Sigmoid colon (tissue), 7 donors: ENCODE results near the gene KLHL2. TPM values are rescaled to one million over a fixed set of nuclear protein-coding genes. Genes with fewer than 3 reads are reported as not detected.
A peak's percentile ranks its signal among the peaks of the same experiment; 100 is the strongest.
"Not testable (repeated sequence)": the region's sequence is repeated elsewhere in the genome, so short reads cannot be mapped to it uniquely, and the experiment has no call there.

Source experiments
- DNase-seq: peaks from one replicate; pipeline ENCODE4 v3.0.0-alpha.2; 2019
- H3K27ac ChIP-seq, 4 donors: fragments of 200-600 bp; sonication (generic); one replicate each; pipeline ENCODE4 v1.5.1; 2016 to 2019; ENCODE audit warnings: mild to moderate bottlenecking in 1 of 4
- H3K27me3 ChIP-seq, 3 donors: fragments of 200-600 bp; sonication (generic); one replicate each; pipeline ENCODE4 v1.5.1; 2019; ENCODE audit warnings: mild to moderate bottlenecking in 1 of 3
- H3K36me3 ChIP-seq, 4 donors: fragments of 200-600 bp; sonication (generic); one replicate each; pipeline ENCODE4 v1.5.1; 2016 to 2019
- H3K4me1 ChIP-seq, 4 donors: fragments of 200-600 bp; sonication (generic); one replicate each; pipeline ENCODE4 v1.5.1; 2017 to 2019
- H3K4me3 ChIP-seq, 4 donors: fragments of 200-600 bp; sonication (generic); one replicate each; pipeline ENCODE4 v1.5.1; 2017 to 2019; ENCODE audit warnings: mild to moderate bottlenecking in 2 of 4, moderate library complexity in 1 of 4
- H3K9me3 ChIP-seq, 4 donors: fragments of 200-600 bp in 3 of 4; sonication (generic) in 3 of 4; one replicate each; pipeline versions ENCODE4 v1.5.1 to v1.6.1; 2013 to 2019
- EP300 ChIP-seq, 4 donors: sonication (generic); formaldehyde crosslinking; IDR thresholded peaks; one replicate each; pipeline ENCODE4 v1.6.1; 2017; ENCODE audit warnings: antibody characterized with exemption in 4 of 4
- POLR2A ChIP-seq, 2 donors: fragments of 450-650 bp; IDR thresholded peaks; one replicate each; pipeline ENCODE4 v1.6.1; 2016; ENCODE audit warnings: antibody characterized with exemption in 2 of 2, mild to moderate bottlenecking in 2 of 2, moderate library complexity in 2 of 2
- POLR2AphosphoS5 ChIP-seq, 4 donors: sonication (generic); formaldehyde crosslinking; IDR thresholded peaks; one replicate each; pipeline ENCODE4 v1.6.1; 2017; ENCODE audit warnings: antibody characterized with exemption in 4 of 4
- WGBS, 2 donors: extraction: QIAGEN DNeasy Blood & Tissue Kit; methylation state at CpG; one replicate each; pipeline ENCODE4 v1.1.7; 2013; 5-methylcytosine and 5-hydroxymethylcytosine counted together
- intact Hi-C: fragments of 100-400 bp; cut with DNase I; formaldehyde crosslinking; loops from one replicate; pipeline ENCODE4 v1.15.1; 2023
- polyA plus RNA-seq, 3 donors: library from polyadenylated mRNA; stranded (reverse); fragments of 200-250 nt; gene quantifications; one replicate each; pipeline ENCODE4 v1.2.3, GENCODE V29; 2013
- total RNA-seq, 4 donors: library from RNA; depleted of rRNA; stranded (reverse); fragments of >200 nt; gene quantifications; one replicate each; pipeline ENCODE4 v1.1.0, GENCODE V29; 2016
- TF ChIP-seq, protein P1 (sequence below), 4 experiments: fragments of 450-650 bp in 3 of 4; fragments of 200-600 bp in 1 of 4; IDR thresholded peaks; one replicate each; pipeline ENCODE4 v1.5.1; 2016 to 2019; ENCODE audit warnings: antibody characterized with exemption in 4 of 4, mild to moderate bottlenecking in 3 of 4, moderate library complexity in 2 of 4
- donor health status: healthy with polysubstance abuse.
- donor health status: Bipolar disorder and iron deficiency.
- donor health status: healthy.

The KLHL2 gene
- total and polyA plus RNA-seq, 7 donors: 9.2 to 25.7 (median 14.4) TPM

DNA sequence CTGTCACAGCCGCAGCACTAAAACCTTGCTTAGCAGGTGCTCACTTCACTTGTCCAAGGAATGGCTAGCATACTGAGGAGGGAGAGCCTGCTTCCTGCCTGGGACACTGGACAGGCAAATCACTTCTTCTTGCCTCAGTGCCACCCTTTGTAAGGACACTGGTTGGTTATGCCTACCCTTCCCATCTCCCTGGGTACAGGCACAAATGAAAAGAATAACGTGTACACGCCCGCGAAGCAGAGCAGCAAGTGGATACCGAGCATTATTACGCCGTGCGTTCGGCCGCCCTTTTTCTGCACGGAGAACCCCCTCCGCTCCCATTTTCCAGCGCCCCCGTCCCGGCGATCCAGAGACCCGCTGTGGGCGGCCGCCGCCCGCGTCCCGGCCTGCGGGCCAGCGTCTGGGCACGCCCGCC lies 338 bp upstream of the KLHL2 start:
- intact Hi-C loops: loop anchor here (1.0 to 5.0 kb wide), 2 partner anchors 95 to 120 kb away; partner anchors contain the start of genes MSMO1 and TMEM192

DNA sequence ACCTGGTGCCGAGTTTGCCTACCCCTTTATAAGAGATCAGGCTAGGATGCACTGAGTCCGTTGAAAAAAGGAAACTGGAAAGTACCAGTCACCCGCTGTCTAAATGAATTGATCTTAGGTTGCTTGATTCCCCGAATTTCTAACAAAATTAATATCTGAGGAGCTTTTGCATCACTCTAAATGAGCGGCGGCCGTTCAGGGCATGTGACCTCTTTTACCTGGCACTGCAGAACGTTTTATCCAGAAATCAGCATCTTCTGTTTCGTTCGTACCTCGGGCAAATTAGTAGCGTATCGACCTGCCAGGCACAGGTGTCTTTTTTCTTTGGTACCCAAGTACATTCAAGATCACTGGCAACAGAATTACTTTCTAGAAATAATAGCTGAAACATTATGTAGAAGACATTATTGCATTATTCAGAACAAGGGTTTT lies 876 bp downstream of the KLHL2 start:
- Histone ChIP-seq H3K9me3 (no peaks in the 10 kb centered on the region), H3K27ac (peak overlapping the region; percentile 81 to 93 (median 88)), H3K36me3 (no peaks in the 10 kb centered on the region), H3K4me1 (peaks cover 0 to 25% (median 22%) of the 10 kb centered on the region in 4 donors), H3K4me3 (peak overlapping the region; percentile 47 to 97 (median 93)), H3K27me3 (no peaks in the 10 kb centered on the region)
- intact Hi-C loops: loop anchor here (5.0 kb wide), 1 partner anchor 96 kb away; the partner anchor contains the start of gene TMEM192
- 3 to 10% methylated on average over 13 of the region's 13 CpGs for WGBS, 2 donors
- no peak for TF ChIP-seq EP300 (IDR thresholded peaks at IDR 0.05)
- TF ChIP-seq POLR2AphosphoS5 (IDR thresholded peaks at IDR 0.05): no peak
- TF ChIP-seq, protein P1, sequence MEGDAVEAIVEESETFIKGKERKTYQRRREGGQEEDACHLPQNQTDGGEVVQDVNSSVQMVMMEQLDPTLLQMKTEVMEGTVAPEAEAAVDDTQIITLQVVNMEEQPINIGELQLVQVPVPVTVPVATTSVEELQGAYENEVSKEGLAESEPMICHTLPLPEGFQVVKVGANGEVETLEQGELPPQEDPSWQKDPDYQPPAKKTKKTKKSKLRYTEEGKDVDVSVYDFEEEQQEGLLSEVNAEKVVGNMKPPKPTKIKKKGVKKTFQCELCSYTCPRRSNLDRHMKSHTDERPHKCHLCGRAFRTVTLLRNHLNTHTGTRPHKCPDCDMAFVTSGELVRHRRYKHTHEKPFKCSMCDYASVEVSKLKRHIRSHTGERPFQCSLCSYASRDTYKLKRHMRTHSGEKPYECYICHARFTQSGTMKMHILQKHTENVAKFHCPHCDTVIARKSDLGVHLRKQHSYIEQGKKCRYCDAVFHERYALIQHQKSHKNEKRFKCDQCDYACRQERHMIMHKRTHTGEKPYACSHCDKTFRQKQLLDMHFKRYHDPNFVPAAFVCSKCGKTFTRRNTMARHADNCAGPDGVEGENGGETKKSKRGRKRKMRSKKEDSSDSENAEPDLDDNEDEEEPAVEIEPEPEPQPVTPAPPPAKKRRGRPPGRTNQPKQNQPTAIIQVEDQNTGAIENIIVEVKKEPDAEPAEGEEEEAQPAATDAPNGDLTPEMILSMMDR (IDR thresholded peaks at IDR 0.05): no peak
- TF ChIP-seq POLR2A (IDR thresholded peaks at IDR 0.05): no peak
- DNase-seq: no peak

More for the DNA sequence above, 338 bp upstream of the KLHL2 start:
- 0 to 1% methylated on average over 28 of the region's 28 CpGs for WGBS, 2 donors
- TF ChIP-seq POLR2AphosphoS5 (IDR thresholded peaks at IDR 0.05): no peak
- no peak for TF ChIP-seq POLR2A (IDR thresholded peaks at IDR 0.05)
- TF ChIP-seq EP300 (IDR thresholded peaks at IDR 0.05): no peak
- TF ChIP-seq, protein P1 (IDR thresholded peaks at IDR 0.05): no peak
- Histone ChIP-seq H3K27me3 (no peaks in the 10 kb centered on the region), H3K4me3 (peak overlapping the region; percentile 47 to 97 (median 93)), H3K36me3 (no peaks in the 10 kb centered on the region), H3K4me1 (peaks cover 0 to 25% (median 22%) of the 10 kb centered on the region in 4 donors), H3K27ac (peak overlapping the region; percentile 81 to 93 (median 88)), H3K9me3 (no peaks in the 10 kb centered on the region)
- DNase-seq: peak; percentile 62

DNA sequence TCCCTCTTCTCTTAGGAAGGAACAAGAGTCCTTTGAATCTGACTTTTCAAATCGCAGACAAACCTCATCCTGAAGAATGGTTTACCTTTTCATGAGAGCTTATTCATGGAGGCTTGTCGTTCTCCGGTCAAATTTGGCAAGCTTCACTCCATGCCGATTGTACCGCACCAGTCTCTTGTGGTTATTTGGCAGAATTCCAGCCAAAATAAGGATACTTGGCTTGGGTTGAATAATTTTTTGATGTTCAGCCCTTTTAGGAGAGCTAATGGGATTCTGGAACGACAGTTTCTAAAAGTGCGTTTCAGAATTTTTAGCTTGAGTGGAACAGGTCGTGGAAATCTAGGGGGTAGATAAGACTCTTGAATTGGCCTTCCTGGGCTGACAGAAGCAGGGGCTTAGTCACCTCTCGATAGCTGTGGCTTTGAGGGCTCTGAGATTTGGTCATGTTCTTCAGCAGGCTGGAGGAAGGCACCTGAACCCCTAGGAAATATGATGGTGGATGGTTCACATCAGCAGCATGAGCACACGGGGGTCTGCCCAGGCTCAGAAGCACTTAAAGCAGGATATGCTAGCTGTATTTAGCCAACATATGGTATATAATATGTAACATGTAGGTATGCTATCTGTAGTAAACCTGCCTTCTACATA lies 1.5 kb downstream of the KLHL2 start:
- peaks cover 0 to 25% (median 22%) of the 10 kb centered on the region in 4 donors for H3K4me1 ChIP-seq

DNA sequence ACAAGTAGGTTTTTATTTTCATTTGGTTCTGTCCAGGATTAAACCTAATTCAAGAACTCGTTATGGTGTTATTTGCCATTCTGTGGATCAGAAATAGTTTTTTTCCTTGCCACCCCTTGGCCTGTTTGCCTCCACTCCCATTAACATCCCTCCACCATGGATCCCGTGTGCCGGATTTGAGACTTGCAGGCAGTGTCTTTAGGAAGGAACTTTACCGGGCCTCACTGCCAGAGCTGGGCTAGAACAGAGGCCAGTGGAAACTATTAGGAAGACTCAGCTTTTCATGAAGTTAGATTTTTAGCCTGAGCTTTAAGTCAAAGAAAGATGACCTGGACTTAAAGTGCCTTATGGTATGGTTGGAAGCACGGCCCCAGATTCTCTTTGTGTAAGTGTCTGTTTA lies 2.4 kb downstream of the KLHL2 start:
- H3K4me3 ChIP-seq: no peak overlapping the region
- WGBS, 2 donors: 94 to 96% methylated on average over 5 of the region's 5 CpGs
- intact Hi-C loops: loop anchor here (5.0 kb wide), 1 partner anchor 97 kb away; the partner anchor contains the start of gene TMEM192

More for the DNA sequence above, 1.5 kb downstream of the KLHL2 start:
- no peak for DNase-seq
- H3K27ac ChIP-seq: peak overlapping the region in 1 of 4 donors; percentile 81
- H3K36me3 ChIP-seq: no peaks in the 10 kb centered on the region
- no peaks in the 10 kb centered on the region for H3K9me3 ChIP-seq
- WGBS, 2 donors: 72 to 80% methylated on average over 10 of the region's 10 CpGs
- intact Hi-C loops: loop anchor here (5.0 kb wide), 1 partner anchor 97 kb away; the partner anchor contains the start of gene TMEM192
- H3K27me3 ChIP-seq: no peaks in the 10 kb centered on the region
- H3K4me3 ChIP-seq: peak overlapping the region; percentile 47 to 97 (median 93)
- no peak for TF ChIP-seq POLR2AphosphoS5 (IDR thresholded peaks at IDR 0.05)
- TF ChIP-seq, protein P1 (IDR thresholded peaks at IDR 0.05): no peak
- TF ChIP-seq EP300 (IDR thresholded peaks at IDR 0.05): no peak
- no peak for TF ChIP-seq POLR2A (IDR thresholded peaks at IDR 0.05)

DNA sequence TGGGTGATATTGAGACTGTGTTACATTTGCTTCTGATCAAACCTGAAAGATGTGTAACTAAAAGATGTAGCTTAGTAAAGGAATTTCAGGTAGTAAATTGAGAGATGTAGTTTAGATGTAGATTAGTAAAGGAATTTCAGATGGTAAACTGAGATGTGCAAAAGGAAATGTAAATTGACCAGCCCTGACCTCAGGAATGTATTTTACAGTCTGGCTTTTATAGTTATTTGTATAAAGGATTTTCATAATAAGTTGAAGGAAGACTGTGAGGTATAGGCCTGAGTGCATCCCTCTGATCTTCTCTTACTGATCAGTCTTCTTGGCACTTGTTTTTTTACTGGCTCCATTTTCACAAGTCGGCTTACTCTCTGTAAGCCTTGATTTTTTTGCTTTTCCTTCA lies 3.2 kb downstream of the KLHL2 start:
- Histone ChIP-seq H3K27ac (no peak overlapping the region), H3K4me3 (no peak overlapping the region), H3K4me1 (peaks cover 0 to 26% (median 25%) of the 10 kb centered on the region in 4 donors), H3K36me3 (no peaks in the 10 kb centered on the region), H3K9me3 (no peaks in the 10 kb centered on the region), H3K27me3 (no peaks in the 10 kb centered on the region)
- intact Hi-C loops: no loop called here
- no peak for DNase-seq
- WGBS, 2 donors: 89 to 91% methylated on average over 1 of the region's 1 CpG
- TF ChIP-seq, protein P1 (IDR thresholded peaks at IDR 0.05): no peak
- no peak for TF ChIP-seq POLR2A (IDR thresholded peaks at IDR 0.05)
- TF ChIP-seq EP300 (IDR thresholded peaks at IDR 0.05): no peak
- no peak for TF ChIP-seq POLR2AphosphoS5 (IDR thresholded peaks at IDR 0.05)

More for the DNA sequence above, 2.4 kb downstream of the KLHL2 start:
- DNase-seq: no peak
- Histone ChIP-seq H3K36me3 (no peaks in the 10 kb centered on the region), H3K9me3 (no peaks in the 10 kb centered on the region), H3K4me1 (peaks cover 0 to 25% (median 22%) of the 10 kb centered on the region in 4 donors), H3K27ac (no peak overlapping the region), H3K27me3 (no peaks in the 10 kb centered on the region)
- no peak for TF ChIP-seq POLR2AphosphoS5 (IDR thresholded peaks at IDR 0.05)

DNA sequence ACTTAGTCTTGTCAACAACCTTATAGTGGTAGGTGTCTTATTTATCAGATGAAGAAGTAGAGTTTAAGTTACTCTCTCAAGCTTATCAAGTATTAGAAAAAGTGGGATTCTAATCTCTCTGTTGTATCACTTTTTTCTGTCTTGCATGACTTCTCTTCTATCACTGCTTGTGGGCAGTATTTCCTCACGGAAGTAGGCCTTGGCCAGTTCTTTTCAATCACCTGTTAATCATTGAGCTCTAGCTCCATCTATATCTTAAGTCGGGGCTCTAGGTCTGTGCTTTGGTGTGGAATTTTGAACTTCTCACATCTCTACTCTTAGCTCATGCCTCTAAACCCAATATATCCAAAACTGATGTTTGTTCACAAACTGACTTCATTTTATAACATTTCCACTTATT lies 5.3 kb downstream of the KLHL2 start:
- H3K4me3 ChIP-seq, H3K27ac ChIP-seq, H3K9me3 ChIP-seq, H3K36me3 ChIP-seq, DNase-seq, H3K27me3 ChIP-seq, intact Hi-C loops: not testable (repeated sequence)
- H3K4me1 ChIP-seq: peaks cover 0 to 31% (median 24%) of the 10 kb centered on the region in 4 donors
- 35 to 63% methylated on average over 2 of the region's 2 CpGs for whole genome bisulfite sequencing, 2 donors

DNA sequence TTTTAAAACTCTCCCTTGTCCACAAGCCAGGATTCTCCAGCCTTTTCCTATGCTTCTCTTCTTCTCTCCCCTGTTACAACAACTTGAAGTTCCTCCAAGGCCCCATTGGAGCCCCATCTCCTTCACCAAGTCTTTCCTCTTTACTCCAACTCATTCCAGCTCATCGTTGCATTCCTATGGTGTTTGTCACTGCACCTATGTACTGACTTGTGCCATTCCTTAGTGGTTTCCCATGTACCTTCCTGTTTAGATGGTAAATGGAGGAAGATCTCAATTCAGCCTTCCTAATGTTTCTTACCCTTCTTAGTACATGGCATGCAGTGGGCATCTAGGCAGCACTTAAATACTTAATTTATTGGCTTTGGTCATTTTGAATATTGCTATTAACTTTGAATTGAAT lies 6.0 kb downstream of the KLHL2 start:
- H3K9me3 ChIP-seq, DNase-seq, H3K4me3 ChIP-seq, H3K27me3 ChIP-seq, intact Hi-C loops, H3K27ac ChIP-seq, H3K36me3 ChIP-seq: not testable (repeated sequence)
- peaks cover 0 to 26% (median 21%) of the 10 kb centered on the region in 4 donors for H3K4me1 ChIP-seq
- 94 to 95% methylated on average over 1 of the region's 1 CpG for WGBS, 2 donors
